Effector CD8-positive, alpha-beta T cell (primary cell): Measurements from ENCODE around the gene MITF.

Experiments
- DNase-seq: peaks from one replicate; lab custom pipeline; 2025; lab: John Stamatoyannopoulos, UW

Gene MITF

DNA sequence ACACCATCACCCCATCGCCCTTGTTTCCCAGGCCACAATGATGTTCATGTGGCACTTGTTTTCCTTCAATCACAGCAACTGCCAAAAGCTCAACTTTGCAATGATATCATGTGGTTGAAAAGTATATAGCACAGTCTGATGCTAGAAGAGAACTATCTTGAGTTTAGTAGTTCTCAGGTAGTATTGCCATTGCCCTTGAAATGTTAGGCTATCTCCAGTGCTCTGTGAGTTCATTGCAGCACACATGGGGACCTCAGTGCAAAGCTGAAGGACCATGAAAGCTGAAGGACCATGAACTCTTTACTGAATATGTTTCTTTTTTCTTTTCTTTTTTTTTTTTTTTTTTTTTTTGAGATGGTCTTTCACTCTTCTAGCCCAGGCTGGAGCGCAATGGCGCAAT is 224.4 kb downstream of the MITF start:
- no peak for DNase-seq

DNA sequence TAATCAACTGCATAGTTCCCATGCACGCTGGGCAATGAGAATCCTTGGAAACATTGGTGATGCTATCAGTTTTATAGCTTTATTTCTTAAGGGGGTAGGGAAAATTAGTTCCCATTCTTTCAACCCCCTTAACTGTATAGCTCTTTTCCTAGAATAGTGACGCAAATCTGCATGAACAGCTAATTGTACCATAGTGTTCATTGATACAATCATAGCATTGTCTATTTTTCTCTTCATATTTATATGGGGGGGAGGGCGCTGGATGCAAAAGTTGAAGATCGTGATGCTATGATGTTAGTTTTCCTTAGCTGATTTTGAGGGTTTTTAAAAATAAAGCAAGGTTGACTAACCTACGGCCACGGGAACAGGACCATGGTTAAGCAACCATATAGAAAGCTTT is 227.9 kb downstream of the MITF start:
- no peak for DNase-seq

DNA sequence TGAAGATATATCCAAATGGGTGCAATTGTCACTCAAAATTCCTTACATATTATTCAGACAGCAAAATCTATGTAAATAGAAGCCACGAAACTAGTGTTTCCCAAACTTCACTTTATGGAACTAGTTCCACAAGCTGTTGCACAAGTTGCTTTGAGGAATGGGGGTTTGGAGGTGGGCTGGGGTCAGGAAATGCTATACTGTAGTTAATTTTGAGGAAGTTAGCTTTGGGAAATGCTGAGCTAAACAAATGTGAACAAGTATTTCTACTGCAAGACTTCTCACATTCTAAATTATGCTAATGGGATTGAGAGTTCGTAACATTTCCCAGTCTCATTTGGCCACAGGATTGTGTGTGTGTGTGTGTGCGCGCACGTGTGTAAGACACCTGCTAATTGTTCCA is 231.6 kb downstream of the MITF start:
- no peak for DNase-seq

DNA sequence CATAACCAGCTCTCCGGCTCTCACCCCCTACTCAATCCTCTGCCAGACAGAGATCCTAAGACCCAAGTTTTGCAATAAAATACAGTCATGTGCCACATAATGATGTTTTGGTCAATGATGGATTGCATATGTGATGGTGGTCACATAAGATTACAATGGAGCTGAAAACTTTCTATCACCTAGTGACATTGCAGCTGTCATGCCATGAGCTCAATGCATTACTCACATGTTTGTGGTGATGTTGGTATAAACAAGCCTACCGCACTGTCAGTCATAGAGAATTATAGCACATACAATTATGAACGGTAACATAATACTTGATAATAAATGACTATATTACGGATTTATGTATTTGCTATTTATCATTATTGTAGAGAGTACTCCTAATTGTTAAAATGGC is 233.4 kb downstream of the MITF start:
- DNase-seq: no peak

DNA sequence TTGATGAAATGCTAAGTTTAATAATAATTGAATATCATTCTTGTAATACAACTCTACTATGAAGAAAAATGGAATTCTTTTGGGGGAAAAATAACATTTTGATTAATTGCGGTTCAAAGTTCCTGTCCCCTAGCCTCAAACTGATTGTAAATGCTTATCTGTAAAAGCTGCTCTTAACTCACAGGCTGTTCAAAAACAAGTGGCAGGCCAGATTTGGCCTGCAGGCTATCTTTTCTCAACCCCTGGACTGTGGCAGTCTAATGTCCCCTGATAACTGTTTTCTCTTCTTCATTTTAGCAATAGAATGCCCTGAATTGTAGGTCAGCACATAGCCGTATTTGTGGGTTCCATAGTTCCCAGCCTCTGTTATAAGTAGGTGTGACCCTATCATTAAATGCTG is 236.8 kb downstream of the MITF start:
- DNase-seq: no peak

DNA sequence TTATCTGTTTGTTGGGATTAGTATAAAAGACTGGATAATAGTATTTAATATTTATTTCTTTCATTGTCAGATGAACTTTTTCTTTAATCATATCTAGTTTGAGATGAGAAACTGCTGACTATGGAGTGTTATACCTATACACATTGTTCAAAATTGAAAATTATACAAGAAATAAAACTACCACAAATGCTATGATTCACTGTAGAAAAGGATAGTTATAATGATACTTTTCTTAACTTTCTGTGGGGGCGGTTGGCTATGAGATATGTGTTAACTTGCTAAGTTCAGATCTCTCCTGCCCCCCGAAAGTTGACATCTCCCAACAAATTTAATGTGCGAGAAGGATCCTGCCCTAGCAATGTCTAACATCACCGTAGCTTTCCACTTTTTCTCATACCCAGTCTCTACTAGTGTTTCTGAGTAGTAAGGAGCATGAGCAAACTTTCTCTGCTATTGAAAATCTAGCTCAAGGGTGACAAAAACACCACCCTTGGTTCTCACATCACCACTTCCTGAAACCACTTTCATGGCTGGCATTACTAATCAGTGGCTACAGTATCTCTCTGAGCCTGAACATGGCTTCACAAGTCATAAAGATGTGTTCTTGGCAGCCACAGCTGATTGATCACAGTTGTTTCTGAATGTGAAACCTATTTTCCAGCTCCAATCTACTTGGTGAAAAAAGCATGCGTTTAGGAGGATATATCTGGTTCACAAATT is 244.4 kb downstream of the MITF start:
- no peak for DNase-seq

DNA sequence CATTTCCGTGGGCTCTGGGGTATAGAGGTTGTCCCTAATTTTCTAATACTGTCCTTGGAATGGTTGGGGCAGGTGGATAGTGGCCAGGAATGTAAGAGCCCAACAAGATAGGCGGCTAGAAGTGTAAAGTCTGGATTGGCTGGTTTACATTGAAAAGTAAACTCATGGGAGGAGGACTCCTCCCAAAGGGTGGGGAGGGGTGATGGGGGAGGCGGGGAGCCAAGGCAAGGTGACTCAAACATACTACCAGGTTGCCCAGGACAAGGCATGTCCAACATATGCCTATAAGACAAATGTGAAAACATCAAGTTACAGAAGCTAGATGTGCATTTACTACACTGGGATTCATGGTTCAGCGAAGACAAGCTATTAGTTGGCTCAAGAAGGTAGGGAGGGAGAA is 246.0 kb downstream of the MITF start:
- DNase-seq: no peak

DNA sequence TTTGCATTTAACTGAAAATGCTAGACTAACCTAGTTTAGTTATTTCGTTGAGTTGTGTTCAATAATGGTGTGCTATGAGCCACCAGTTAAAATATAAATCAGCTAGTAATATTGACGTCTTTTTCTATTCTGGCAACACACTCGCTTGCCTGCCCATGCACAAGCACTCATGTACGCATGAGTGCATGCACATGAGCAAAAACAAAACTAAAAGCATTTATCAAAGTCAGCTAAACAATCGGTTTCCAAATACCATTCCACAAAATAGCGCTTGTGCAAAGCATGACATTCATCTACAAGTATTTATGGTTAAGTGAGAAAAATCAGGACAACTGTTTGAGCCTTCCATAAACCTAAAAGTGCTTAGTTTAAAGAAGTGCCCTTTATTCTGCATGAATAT is 247.2 kb downstream of the MITF start:
- DNase-seq: no peak

DNA sequence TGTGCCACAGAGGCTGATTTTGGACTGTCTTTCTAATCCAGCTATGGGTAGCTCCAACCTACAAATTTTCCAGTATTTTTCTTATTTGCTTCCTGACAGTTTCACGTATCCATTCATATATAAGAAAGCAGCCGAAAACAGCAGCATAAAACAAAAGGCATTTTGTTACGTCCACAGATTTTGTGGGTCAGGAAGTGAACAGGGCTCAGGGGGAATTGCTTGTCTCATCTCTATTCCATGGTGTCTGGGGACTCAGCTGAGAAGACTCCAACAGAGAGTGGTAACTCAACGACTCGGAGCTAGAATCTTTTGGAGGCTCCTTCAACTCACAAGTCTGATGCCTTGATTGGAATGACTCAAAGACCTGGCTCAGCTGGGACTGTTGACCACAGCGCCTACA is 248.6 kb downstream of the MITF start:
- DNase-seq: no peak

DNA sequence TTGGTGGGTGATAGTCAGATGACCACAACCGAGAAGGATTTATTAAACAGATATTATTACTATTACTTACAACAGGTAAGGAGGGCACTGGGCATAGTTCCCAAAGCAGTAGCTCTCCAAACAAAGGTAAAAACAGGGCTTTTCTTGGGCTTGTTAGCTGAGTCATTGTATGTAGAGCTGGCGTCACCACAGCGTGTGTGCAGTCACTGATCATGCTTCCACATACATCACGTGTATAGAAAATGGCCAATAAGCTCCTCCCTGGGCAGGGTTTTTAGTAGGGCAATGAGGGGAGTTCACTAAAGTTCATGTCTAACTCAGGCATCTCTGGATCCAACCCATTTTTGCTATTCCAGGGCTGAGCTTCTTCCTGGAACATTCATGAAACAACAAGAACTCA is 254.5 kb downstream of the MITF start:
- no peak for DNase-seq

DNA sequence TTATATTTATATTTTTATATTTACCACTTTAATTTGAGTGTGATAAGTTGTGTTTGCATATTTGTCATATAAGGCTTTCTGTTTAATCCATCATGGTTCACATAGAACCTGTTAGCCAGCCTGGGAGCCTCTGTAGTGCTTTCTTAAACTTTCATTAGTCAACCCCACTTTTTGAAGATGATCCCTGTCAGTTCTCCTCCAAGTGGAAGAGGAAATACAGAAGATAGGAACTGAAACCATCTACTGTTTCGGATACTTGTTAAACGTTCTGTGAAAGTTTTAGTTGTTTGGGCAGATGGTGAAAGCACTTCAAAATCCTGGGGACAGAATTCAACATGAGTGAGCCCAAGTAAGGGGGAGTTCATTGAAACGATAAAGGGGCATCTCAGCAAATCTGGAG is 255.7 kb downstream of the MITF start:
- DNase-seq: no peak

DNA sequence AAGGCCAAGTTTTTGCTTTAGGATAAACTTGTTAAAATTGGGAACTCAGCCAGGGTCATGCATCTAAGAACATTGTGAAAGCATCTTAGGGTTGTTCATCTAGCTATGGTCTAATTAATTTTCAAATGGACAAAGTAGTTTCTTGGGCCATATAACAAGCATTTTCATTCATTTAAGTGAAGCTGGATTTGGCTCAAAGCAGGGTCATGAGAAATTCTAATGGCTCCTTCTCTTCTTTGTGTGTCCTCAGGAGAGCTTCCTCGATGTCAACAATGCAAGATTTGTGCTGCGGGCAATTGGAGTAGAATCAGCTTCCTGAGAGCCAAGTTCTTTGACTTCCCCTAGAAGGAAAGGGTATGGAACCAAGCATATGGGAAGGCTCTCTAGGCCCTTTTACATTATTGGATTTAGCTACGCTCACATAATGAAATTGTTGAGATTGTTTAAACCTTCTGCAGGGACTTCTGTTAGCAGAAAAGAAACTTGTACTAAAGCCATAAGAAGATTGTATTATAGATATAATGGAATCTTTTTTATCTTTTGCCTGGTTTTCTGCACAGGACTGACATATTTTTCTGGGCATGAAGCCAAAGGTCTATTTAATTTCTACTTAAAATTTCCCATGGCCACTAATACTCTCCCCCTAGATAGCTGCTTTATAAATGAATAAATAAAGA is 258.5 kb downstream of the MITF start:
- DNase-seq: no peak

DNA sequence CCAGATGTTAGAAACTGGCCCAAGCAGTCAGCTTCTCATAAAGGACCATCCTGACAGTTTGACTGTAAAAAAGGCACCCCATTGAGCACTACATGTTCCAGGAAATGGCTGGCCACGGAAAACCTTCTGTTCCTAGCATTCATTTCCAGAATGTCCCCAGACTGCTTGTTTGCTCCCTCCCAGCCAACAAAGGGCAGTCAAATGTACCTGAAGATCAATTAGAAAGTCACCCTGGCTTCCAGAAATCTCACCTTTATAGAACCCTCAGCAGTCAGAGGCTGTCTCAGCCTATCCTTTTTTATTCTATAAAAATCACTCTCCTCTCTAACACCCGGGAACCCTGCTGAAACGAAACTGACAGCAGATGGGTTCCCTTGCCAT is 259.5 kb downstream of the MITF start:
- no peak for DNase-seq

DNA sequence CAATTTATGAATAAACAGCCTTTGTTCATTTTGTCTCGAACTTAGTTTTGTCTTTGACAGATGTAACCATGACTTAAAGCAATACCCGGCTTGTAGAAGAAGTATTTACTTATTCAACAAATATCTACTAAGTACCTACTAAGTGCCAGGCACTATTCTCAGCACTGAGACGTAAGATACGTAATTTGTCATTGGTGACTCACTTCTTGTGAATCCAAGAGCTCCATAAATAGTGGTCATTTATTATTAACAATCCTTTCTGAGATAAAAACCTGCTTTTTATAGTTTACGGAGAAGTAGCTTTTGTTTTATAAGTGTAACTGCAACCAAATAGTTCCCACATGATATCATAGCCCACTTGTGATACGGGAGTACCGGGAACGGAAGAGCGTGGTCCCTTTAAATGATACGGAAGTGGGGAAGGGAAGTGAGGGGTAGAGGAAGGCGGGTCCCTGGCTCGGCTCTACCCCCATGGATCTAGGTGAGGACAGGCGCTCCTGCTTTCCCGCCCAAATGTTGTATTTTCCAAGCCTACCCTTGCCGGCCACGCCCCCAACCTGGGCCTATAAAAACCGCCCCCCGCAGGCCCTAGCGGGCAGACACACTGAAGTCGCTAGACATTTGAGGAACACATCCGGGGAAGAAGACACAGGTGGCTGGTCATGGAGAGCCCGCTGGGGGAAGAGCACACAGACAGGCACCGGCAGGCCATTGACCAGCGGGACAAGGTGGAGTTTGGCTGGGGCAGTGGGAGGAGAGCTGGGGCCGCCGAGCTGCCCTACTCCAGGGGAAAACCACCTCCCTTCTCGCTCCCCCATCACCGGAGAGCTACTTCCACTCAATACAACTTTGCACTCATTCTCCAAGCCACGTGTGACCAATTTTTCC is 260.1 kb downstream of the MITF start, which contains the start of gene SAMMSON:
SAMMSON (plus strand) TSS at position 594 of the 888 bp plus-strand sequence.
- no peak for DNase-seq

DNA sequence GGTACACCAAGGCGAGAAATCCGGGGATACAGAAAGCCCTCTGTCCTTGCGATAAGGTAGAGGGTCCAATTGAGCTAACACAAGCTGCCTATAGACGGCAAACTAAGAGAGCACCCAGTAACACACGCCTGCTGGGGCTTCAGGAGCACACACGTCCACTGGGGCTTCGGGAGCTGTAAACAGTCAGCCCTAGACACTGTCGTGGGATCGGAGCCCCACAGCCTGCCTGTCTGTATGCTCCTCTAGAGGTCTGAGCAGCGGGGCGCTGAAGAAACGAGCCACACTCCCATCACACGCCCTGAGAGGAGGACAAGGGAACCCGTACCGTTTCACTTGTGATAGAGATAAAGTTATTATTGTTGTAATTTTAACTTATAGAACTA is 260.8 kb downstream of the MITF start:
- DNase-seq: no peak

DNA sequence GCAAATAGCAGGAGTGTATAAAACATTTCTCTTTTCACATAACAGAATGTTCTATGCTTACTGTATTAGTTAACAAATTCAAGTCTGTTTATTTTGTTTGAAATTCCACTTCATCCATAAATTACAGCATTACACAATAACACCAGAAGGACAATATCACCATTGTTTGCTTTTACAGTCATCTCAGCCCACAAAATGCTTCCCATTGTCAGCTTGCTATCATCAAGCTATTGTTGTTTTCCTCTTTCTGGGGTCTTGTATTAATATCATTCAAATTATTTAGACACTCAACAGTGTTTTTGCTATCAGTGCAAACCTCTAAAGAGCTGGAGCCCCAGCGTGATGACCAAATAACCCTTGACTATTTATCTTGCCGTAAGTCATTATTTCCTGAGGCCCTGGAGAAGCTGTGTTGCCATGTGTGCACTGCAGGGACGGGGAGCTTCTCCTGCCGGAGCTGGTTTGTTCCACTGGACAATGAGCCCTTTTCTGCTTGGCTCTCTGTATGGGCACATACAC is 261.4 kb downstream of the MITF start:
- DNase-seq: no peak

DNA sequence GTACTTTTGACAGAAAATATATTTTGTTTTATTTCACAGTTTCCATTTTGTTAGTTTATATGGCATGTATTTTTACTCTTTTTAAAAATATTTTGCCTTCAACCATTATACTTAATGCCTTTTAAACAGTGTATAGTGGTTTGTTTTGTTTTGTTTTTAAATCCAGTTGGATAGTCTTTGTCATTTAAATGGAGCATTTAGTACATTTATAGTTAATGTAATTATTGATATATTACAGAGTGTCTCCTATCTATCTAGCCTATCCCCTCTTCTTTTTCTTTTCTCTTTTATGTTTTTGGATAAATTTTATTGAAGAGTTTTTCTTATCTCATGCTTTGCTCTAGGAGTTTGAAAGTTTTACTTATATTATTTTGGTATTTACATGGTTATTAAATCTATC is 263.9 kb downstream of the MITF start:
- no peak for DNase-seq

DNA sequence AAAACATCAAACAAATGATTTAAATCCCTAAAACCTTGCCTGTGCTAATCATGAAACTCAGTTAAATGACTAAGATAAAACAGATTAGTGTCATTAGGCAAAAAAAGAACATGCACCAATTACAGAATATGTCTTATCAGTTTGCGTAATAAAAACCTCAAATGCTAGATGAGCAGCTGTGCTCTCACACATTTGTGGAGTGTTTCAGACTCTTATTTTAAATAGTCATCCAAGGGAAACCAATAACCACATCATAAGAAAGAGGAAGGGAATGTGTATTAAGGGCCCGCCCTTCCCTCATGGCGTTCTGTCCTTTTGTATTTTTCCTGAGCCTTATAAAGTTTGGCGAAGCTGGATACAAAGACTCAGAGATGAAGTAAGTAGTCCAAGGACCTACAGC is 266.8 kb downstream of the MITF start:
- DNase-seq: no peak

DNA sequence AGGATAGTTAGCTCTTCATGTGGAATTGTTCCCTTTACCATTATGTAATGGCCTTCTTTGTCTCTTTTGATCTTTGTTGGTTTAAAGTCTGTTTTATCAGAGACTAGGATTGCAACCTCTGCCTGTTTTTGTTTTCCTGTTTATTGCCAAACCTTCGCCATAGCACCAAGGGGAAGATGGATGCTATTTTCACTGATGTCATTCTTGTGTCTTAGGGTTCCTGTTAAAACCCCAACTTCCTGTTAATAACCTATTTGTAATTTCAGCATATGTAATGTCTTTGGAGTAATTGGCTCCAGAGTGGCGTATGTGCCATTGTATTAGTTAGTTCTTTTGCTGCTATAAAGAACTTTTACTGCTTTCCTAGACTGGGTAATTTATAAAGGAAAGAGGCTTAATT is 271.1 kb downstream of the MITF start:
- DNase-seq: no peak

DNA sequence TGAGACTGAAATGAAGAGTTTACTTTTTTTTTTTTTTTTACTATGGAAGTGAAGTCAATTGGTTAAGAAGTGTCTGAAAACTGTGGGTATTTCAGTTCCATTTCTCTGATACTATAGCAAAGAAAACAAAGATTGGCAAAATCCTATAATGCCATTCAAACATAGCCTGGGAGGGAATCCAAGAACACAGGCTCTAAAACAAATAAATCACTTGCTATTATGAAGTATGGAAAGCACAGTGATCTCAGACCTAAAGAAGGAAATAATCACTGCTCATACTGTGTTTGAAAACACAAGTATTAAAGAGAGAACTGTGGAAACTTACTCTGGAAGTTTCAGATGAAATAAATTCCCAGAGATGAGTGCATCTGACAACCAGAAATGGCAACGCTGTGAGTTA is 272.3 kb downstream of the MITF start:
- DNase-seq: no peak
